Type B pancreatic cell (in vitro differentiated cells): ENCODE results near the gene PPP1R13B. TPM values are rescaled to one million over a fixed set of nuclear protein-coding genes. Genes with fewer than 3 reads are reported as not detected.

ENCODE experiments used
- DNase-seq: peaks from one replicate; pipeline ENCODE4 v3.0.0; 2021; ENCODE audit warnings: mixed read lengths; ENCODE audit not compliant: unreplicated experiment; ENCODE audit errors: extremely low spot score
- H3K27ac Mint-ChIP-seq: 2 replicates; pipeline ENCODE4 v1.8.0; 2021; ENCODE audit warnings: mild to moderate bottlenecking, mixed read lengths
- H3K27me3 Mint-ChIP-seq: 2 replicates; pipeline ENCODE4 v1.8.0; 2021; ENCODE audit warnings: mixed read lengths
- H3K36me3 Mint-ChIP-seq: 2 replicates; pipeline ENCODE4 v1.8.0; 2021; ENCODE audit warnings: mixed read lengths
- H3K4me1 Mint-ChIP-seq: one replicate; pipeline ENCODE4 v1.8.0; 2021; ENCODE audit warnings: mixed read lengths; ENCODE audit not compliant: unreplicated experiment
- H3K4me3 Mint-ChIP-seq: 2 replicates; pipeline ENCODE4 v1.8.0; 2021; ENCODE audit warnings: mild to moderate bottlenecking, mixed read lengths
- H3K9me3 Mint-ChIP-seq: 2 replicates; pipeline ENCODE4 v1.8.0; 2021; ENCODE audit warnings: mixed read lengths
- CTCF ChIP-seq: fragments of 200-600 bp; sonication (generic); conservative IDR thresholded peaks from 2 replicates; pipeline ENCODE4 v1.5.0; 2021; ENCODE audit warnings: antibody characterized with exemption, mild to moderate bottlenecking
- total RNA-seq: library from RNA; stranded (reverse); gene quantifications from 2 replicates; pipeline ENCODE4 v1.2.1, GENCODE V29; 2021; ENCODE audit warnings: low replicate concordance

The PPP1R13B gene
- total RNA-seq, 1 donor from 2014 or later = 20.4 TPM

- peaks cover 5% of the 10 kb centered on the region for H3K4me1 Mint-ChIP-seq
- no peaks in the 10 kb centered on the region for H3K27me3 Mint-ChIP-seq
- H3K36me3 Mint-ChIP-seq = no peaks in the 10 kb centered on the region
- no peak for TF ChIP-seq CTCF
- no peak overlapping the region for H3K4me3 Mint-ChIP-seq
- H3K27ac Mint-ChIP-seq = no peak overlapping the region
- no peak for DNase-seq
- no peaks in the 10 kb centered on the region for H3K9me3 Mint-ChIP-seq
These were observed 23.7 kb upstream of the PPP1R13B start for GRCh38 chr14:103870891-103871595.

- H3K27ac Mint-ChIP-seq = no peak overlapping the region
- no peak for TF ChIP-seq CTCF
- H3K9me3 Mint-ChIP-seq = no peaks in the 10 kb centered on the region
- no peaks in the 10 kb centered on the region for H3K36me3 Mint-ChIP-seq
- H3K27me3 Mint-ChIP-seq = no peaks in the 10 kb centered on the region
- H3K4me3 Mint-ChIP-seq = no peak overlapping the region
- no peak for DNase-seq
- peaks cover 5% of the 10 kb centered on the region for H3K4me1 Mint-ChIP-seq
These were observed 22.9 kb upstream of the PPP1R13B start for GRCh38 chr14:103870144-103870876.

GRCh38 chr14:103869406-103870143, 22.2 kb upstream of the PPP1R13B start:
- Mint-ChIP-seq H3K4me3 (no peak overlapping the region), H3K9me3 (no peaks in the 10 kb centered on the region), H3K27ac (no peak overlapping the region), H3K27me3 (no peaks in the 10 kb centered on the region), H3K36me3 (no peaks in the 10 kb centered on the region), H3K4me1 (peaks cover 5% of the 10 kb centered on the region)
- TF ChIP-seq CTCF = no peak
- no peak for DNase-seq

GRCh38 chr14:103868242-103868897, 21.0 kb upstream of the PPP1R13B start:
- no peak overlapping the region for H3K4me3 Mint-ChIP-seq

More at GRCh38 chr14:103868242-103868897, 21.0 kb upstream of the PPP1R13B start:
- Mint-ChIP-seq H3K36me3 (no peaks in the 10 kb centered on the region), H3K4me1 (peaks cover 5% of the 10 kb centered on the region), H3K9me3 (no peaks in the 10 kb centered on the region), H3K27ac (no peak overlapping the region), H3K27me3 (no peaks in the 10 kb centered on the region)
- TF ChIP-seq CTCF = no peak
- DNase-seq = no peak
